ENCODE data around the gene CDK5RAP2.
"Not testable (repeated sequence)": the region's sequence is repeated elsewhere in the genome, so short reads cannot be mapped to it uniquely, and the experiment has no call there.

The CDK5RAP2 gene

DNA sequence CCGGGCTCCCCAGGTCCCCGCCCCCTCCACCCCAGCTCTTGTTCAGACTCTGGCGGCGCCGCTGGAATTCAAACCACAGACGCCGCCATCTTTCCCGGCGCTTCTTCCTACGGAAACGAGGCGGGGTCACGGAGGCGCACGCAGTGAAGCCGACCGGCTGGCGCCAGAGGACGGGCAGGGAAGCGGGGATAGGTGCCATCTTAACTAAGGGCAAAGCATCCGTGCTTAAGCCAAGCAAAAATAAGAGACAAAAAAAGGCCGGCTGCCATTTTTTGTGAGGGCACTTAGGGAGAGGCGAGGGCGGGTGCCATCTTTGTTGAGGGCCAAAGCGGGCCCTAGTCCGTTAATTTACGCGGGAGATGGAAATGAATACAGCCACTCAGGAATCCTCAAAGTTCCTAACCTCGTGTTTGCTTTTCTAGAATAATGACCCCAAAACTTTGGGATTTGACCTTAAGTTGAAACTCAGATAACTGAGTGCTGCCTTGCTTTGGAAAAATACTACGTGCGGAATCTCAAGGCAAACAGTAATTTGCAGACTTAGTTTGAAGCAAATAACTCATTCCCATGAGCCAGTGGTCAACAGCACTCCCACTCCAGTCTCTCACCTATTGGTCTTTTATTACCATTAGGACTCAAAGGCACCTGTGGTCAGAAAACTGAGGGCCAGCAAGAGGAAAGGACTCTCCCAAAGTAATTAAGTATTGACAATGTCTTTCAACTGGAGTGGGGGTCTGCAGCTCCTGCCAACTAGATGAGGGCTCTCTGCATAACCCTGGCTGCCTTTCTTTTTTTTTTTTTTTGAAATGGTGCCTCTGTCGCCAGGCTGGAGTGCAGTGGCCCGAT, at the start of gene CDK5RAP2:
TSS of gene CDK5RAP2 (minus strand) at position 117 of the 846 bp plus-strand sequence. CDS start 189 bp downstream, outside the sequence.
- H3K4me1 Mint-ChIP-seq = peaks cover 30% of the 10 kb centered on the region

DNA sequence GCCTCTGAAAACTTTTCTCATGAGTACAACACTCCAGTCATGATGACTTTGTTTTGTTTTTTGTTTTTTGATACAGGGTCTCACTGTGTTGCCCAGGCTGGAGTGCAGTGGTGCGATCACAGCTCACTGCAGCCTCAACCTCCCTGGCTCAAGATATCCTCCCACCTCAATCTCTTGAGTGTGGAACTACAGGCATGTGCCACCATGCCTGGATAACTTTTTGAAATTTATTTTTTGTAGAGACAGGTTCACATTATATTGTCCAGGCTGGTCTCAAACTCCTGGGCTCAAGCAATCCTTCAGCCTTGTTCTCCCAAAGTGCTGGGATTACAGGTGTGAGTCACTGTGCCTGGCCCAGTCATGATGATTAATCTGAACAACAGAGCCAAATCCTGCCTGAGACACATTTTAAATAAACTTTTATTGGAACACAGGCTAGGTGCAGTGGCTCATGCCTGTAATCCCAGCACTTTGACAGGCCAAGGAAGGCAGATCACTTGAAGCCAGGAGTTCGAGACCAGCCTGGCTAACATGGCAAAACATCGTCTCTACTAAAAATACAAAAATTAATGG, 49.0 kb upstream of the CDK5RAP2 start:
- H3K27ac Mint-ChIP-seq; H3K4me3 Mint-ChIP-seq; H3K27me3 Mint-ChIP-seq; H3K9me3 Mint-ChIP-seq; H3K4me1 Mint-ChIP-seq; H3K36me3 Mint-ChIP-seq; ATAC-seq (ENCODE audit: low read depth); DNase-seq (ENCODE audit: low spot score in 2 of 2): not testable (repeated sequence)

More for the DNA sequence above, at the start of gene CDK5RAP2:
- Mint-ChIP-seq H3K27ac (peak within 1 kb of the TSS; percentile 90), H3K36me3 (peaks cover 4% of the 10 kb centered on the region), H3K27me3 (no peaks in the 10 kb centered on the region), H3K4me3 (peak within 1 kb of the TSS; percentile 93), H3K9me3 (no peaks in the 10 kb centered on the region)
- ATAC-seq (ENCODE audit: low read depth) = peak; percentile 91
- DNase-seq (ENCODE audit: low spot score in 2 of 2) = peak; percentile 74 to 85

DNA sequence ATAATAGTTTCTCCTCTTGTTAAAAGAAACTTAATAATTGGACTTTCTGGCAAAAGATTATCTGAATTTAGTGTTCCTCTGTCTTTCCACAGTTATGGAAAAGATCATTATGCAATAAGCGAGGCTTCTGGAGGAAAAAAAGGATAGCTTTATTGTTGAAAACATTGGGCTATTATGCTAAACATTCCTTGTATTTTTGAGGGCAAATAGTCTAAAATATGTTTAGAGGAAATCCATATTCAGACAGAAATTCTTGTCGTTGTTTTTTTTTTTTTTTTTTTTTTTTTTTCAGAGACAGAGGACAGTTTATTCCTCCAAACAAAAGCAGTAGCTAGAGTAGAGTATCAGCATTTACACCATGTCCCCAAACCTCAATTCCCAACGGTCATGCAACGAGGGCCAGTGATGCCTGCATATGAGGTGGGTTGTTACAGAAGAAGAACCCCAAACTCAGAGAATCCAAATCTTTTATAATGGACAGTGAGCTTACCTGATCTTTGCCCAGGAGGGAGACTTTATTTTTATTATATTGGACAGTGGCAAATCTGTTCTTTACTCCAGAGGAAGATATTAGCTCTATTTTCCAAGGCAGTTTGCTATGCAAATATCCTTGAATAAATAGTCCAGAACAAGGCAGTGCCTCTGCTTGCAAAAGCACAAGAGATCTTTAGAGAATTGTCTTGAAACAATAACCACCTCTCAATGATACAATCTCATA, 48.4 kb upstream of the CDK5RAP2 start:
- ATAC-seq (ENCODE audit: low read depth) = no peak
- H3K4me1 Mint-ChIP-seq = peaks cover 3% of the 10 kb centered on the region
- no peak for DNase-seq (ENCODE audit: low spot score in 2 of 2)
- H3K36me3 Mint-ChIP-seq = no peaks in the 10 kb centered on the region
- no peaks in the 10 kb centered on the region for H3K27me3 Mint-ChIP-seq
- H3K27ac Mint-ChIP-seq = no peak overlapping the region
- no peak overlapping the region for H3K4me3 Mint-ChIP-seq
- peaks cover 3% of the 10 kb centered on the region for H3K9me3 Mint-ChIP-seq

DNA sequence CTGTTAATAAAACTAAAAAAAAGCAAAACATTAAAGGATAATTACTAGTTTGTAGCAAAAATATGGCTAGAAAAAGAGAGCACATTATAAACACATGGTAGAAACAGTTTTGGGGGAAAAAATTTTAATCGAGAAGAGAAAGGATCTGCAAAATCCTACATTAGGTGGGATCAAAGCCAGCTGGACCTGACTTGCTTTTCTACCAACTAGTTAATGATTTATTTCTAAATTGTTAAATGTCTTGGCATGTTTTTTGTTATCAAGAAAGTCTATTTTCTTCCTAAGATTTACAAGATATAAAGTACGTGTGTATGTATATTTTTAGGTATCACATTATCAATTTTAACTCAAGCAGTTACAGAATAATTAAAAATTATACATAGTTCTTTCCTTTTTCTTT, 47.1 kb upstream of the CDK5RAP2 start:
- ATAC-seq (ENCODE audit: low read depth) (no peak), DNase-seq (ENCODE audit: low spot score in 2 of 2) (no peak)
- H3K27ac Mint-ChIP-seq = no peak overlapping the region
- no peaks in the 10 kb centered on the region for H3K36me3 Mint-ChIP-seq
- H3K27me3 Mint-ChIP-seq = no peaks in the 10 kb centered on the region
- H3K4me3 Mint-ChIP-seq = no peak overlapping the region
- peaks cover 3% of the 10 kb centered on the region for H3K4me1 Mint-ChIP-seq
- peaks cover 3% of the 10 kb centered on the region for H3K9me3 Mint-ChIP-seq

DNA sequence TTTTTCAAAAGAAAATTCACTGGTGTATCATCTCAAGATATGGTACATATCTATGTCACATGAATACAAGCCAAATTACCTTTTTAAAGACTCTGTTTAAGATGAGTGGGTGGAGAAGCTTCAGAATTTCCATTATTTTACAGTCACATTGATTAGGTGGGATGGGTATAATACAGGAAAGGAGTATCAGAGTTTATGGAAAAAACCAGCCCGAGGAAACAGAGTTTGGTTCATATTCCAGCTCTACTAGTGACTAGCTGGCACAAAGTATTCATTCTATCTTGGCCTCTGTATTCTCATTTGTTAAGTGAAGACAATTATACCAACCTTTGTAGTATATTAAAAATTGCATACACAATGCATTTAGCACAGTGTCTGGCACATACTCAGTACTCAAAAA, 46.5 kb upstream of the CDK5RAP2 start:
- Mint-ChIP-seq H3K4me1 (peaks cover 3% of the 10 kb centered on the region), H3K9me3 (peaks cover 2% of the 10 kb centered on the region), H3K27me3 (no peaks in the 10 kb centered on the region), H3K4me3 (no peak overlapping the region), H3K36me3 (no peaks in the 10 kb centered on the region), H3K27ac (no peak overlapping the region)
- ATAC-seq (ENCODE audit: low read depth) (no peak), DNase-seq (ENCODE audit: low spot score in 2 of 2) (no peak)

DNA sequence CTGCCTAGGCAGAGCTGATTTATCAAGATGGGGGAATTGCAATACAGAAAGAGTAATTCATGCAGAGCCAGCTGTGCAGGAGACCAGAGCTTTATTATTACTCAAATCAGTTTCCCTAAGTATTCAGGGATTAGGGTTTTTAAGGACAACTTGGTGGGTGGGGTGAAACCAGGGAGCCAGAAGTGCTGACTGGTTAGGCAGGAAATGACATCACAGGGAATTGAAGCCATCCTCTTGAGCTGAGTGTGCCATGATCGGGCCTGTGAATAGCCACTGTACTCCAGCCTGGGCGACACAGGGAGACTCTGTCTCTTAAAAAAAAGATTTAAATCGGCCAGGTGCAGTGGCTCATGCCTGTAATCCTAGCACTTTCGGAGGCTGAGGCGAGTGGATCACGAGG, 45.3 kb upstream of the CDK5RAP2 start:
- H3K27me3 Mint-ChIP-seq = no peaks in the 10 kb centered on the region
- no peak for DNase-seq (ENCODE audit: low spot score in 2 of 2)
- no peak for ATAC-seq (ENCODE audit: low read depth)
- H3K27ac Mint-ChIP-seq = no peak overlapping the region
- H3K4me1 Mint-ChIP-seq = peaks cover 2% of the 10 kb centered on the region
- no peak overlapping the region for H3K4me3 Mint-ChIP-seq
- H3K36me3 Mint-ChIP-seq = peaks cover 1% of the 10 kb centered on the region
- H3K9me3 Mint-ChIP-seq = no peaks in the 10 kb centered on the region

DNA sequence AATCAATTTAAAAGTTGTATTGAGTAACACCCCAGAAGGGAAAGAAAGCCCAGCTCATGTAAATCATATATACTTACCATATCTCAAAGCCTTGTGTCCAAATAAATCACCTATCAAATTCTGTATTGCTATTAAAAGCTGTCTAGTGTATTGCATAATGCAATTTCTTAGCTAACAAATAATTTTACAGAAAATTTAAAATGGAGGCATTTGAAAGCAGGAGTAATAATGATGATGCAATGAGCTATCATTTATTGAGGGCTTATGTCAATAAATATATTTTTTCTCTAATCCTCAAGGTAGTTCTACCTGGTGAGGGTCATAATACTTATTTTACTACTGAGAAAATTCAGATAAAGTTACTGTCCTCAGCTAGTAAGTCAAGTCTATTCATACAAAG, 42.8 kb upstream of the CDK5RAP2 start:
- ATAC-seq (ENCODE audit: low read depth) = no peak
- H3K27me3 Mint-ChIP-seq = no peaks in the 10 kb centered on the region
- DNase-seq (ENCODE audit: low spot score in 2 of 2) = no peak
- H3K4me3 Mint-ChIP-seq = no peak overlapping the region
- H3K9me3 Mint-ChIP-seq = no peaks in the 10 kb centered on the region
- peaks cover 1% of the 10 kb centered on the region for H3K36me3 Mint-ChIP-seq
- H3K4me1 Mint-ChIP-seq = peaks cover 2% of the 10 kb centered on the region
- peak overlapping the region; percentile 50 for H3K27ac Mint-ChIP-seq

DNA sequence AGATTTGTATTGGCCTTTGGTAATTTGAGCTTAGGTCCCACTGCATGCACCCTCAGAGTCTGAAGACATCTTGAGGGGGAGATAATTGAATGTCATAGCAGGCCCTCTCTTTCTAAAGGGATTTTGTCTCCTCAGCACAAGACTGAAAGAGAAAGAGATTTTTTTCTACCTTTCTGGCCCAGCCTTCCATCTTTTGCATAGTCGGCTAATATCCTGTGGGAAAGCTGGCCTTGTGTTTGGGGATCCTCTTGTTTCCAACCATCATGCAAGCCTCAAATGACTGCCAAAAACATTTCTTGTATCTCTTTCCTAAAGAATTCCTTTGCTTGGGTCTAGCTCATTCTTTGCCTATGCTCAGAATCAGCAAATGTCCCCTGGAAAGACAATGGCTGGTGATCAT, 42.0 kb upstream of the CDK5RAP2 start:
- Mint-ChIP-seq H3K4me1 (peaks cover 2% of the 10 kb centered on the region), H3K36me3 (peaks cover 1% of the 10 kb centered on the region), H3K27me3 (no peaks in the 10 kb centered on the region), H3K9me3 (no peaks in the 10 kb centered on the region), H3K27ac (no peak overlapping the region), H3K4me3 (no peak overlapping the region)
- ATAC-seq (ENCODE audit: low read depth) (no peak), DNase-seq (ENCODE audit: low spot score in 2 of 2) (no peak)

DNA sequence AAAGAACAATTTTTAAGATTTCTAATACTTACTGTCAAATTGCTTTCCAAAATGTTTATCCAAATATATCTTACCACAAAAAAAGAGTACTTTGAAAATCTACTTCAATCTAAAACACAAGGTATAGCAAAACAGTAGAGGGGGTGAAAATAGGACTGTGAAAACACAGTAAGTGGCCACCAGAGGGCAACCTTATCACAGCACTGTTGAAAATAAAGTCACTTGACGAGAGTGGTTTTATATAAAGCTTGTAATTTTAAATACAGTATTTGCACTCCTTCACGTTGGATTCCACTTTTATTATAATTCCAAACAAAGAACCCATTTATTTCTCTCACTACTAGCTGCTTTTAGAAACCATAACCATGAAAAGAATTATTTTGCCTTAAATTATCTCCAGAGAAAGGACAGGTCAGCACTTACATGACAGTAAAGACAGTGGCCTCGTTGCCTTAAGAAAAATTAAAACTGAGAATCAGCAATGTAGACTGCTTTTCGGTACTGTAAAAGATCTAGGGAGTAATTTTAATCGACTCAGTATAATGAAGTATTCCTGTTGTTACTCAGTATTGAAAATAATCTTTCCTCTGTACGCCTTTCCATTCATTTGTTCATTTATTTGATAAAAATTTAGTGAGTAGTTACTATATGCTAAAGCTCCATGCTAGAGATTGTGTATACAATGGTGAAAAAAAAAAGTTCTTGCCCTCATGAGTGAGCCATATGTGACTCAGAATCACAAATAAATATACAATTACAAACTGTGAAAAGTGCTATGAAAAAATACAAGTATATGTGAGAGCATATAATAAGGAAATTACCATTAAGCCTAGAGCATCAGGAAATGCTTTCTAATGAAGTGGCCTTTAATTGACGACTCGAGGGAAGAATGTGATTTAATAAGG, 40.0 kb upstream of the CDK5RAP2 start:
- ATAC-seq (ENCODE audit: low read depth) (peak; percentile 86), DNase-seq (ENCODE audit: low spot score in 2 of 2) (peak; percentile 43 to 46)
- Mint-ChIP-seq H3K4me1 (peaks cover 2% of the 10 kb centered on the region), H3K4me3 (no peak overlapping the region), H3K9me3 (no peaks in the 10 kb centered on the region), H3K27me3 (no peaks in the 10 kb centered on the region), H3K27ac (peak overlapping the region; percentile 67), H3K36me3 (peaks cover 1% of the 10 kb centered on the region)

DNA sequence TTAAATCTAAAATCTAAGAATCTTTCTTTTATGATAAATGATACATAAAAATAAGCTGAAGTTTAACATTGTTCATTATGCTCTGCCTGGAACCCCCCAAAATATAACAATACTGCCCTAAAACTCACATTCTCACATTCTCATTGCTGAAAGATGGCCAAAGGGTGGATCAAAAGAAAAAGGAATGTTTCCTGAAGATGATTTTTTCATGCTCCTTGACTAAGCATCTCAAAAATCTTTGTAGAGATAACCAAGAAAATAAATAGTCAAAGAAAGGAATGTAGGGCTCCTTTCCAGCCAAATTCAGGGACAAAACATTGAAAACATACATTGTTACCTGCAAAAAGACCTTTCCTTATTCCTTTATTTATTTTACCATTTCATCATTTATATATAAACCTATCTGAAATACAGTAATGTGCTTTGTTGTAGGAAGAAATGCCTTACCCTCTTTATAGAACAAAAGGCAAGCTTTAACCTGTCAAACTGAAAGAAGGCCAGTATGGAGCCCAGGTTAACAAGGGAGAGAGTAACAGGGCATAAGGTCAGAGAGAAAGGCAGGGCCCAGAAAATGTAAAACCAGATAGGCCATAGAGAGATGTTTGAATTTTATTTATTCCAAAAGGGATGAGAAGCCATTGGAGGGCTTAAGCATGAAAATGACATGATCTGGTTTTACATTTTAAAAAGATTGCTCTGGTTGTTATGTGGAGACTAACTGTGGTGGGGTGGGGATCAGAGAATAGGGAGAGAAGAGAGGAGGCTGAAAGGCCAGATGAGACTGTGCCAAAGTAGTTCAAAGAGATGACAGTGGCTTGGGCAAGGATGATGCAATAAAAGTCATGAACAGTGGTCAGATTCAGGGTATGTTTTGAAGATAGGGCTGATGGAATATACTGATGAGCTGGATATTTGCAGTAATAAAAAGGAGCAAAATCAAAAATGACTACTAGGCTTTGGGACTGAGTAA, 37.3 kb upstream of the CDK5RAP2 start:
- no peaks in the 10 kb centered on the region for H3K9me3 Mint-ChIP-seq

DNA sequence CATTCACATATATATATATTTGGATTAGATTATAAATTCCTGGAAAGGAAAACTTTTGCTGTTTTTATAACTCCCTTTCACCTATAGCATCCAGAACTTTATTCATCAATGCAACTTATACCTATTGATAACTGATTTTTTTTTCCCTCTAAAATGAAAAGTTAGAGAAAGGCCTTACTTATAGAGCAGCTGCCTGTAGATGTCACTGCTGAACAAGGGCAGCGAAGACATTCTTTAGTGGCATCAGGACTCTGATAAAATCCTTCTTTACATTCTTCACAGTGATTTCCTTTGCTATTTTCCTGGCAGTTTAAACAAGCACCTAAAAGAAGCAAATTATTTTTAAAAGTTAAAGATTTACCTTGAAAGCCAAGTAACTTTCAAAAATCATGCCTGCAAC, 32.3 kb upstream of the CDK5RAP2 start:
- Mint-ChIP-seq H3K4me1 (no peaks in the 10 kb centered on the region), H3K27ac (no peak overlapping the region), H3K36me3 (peaks cover 20% of the 10 kb centered on the region), H3K27me3 (no peaks in the 10 kb centered on the region), H3K4me3 (no peak overlapping the region), H3K9me3 (no peaks in the 10 kb centered on the region)
- DNase-seq (ENCODE audit: low spot score in 2 of 2) = no peak
- ATAC-seq (ENCODE audit: low read depth) = no peak

More for the DNA sequence above, 37.3 kb upstream of the CDK5RAP2 start:
- Mint-ChIP-seq H3K4me3 (no peak overlapping the region), H3K4me1 (peaks cover 2% of the 10 kb centered on the region), H3K27me3 (no peaks in the 10 kb centered on the region), H3K36me3 (peaks cover 1% of the 10 kb centered on the region), H3K27ac (no peak overlapping the region)
- DNase-seq (ENCODE audit: low spot score in 2 of 2) (no peak), ATAC-seq (ENCODE audit: low read depth) (no peak)

DNA sequence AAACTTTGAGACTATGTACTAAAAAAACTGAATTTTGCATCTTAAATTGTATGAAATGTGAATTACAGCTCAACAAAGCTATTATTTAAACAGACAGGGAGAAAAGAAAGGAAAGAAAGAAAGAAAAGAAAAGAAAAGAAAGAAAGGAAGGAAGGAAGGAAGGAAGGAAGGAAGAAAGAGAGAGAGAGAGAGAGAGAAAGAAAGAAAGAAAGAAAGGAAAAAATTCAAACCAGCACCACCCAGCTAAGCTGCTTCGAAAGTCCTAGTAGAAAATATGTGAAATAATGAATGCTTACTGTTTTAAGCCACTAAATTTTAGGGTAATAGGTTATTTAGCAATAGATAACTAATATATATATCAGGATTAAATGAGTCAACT, 31.7 kb upstream of the CDK5RAP2 start:
- no peaks in the 10 kb centered on the region for H3K4me1 Mint-ChIP-seq
- peaks cover 21% of the 10 kb centered on the region for H3K36me3 Mint-ChIP-seq

More for the DNA sequence above, 31.7 kb upstream of the CDK5RAP2 start:
- Mint-ChIP-seq H3K27ac (no peak overlapping the region), H3K4me3 (no peak overlapping the region), H3K9me3 (no peaks in the 10 kb centered on the region), H3K27me3 (no peaks in the 10 kb centered on the region)
- DNase-seq (ENCODE audit: low spot score in 2 of 2) (no peak), ATAC-seq (ENCODE audit: low read depth) (no peak)

Data from memory B cell (primary cell).